Measurements from ENCODE around the gene CCDC57.

CCDC57 gene

DNA sequence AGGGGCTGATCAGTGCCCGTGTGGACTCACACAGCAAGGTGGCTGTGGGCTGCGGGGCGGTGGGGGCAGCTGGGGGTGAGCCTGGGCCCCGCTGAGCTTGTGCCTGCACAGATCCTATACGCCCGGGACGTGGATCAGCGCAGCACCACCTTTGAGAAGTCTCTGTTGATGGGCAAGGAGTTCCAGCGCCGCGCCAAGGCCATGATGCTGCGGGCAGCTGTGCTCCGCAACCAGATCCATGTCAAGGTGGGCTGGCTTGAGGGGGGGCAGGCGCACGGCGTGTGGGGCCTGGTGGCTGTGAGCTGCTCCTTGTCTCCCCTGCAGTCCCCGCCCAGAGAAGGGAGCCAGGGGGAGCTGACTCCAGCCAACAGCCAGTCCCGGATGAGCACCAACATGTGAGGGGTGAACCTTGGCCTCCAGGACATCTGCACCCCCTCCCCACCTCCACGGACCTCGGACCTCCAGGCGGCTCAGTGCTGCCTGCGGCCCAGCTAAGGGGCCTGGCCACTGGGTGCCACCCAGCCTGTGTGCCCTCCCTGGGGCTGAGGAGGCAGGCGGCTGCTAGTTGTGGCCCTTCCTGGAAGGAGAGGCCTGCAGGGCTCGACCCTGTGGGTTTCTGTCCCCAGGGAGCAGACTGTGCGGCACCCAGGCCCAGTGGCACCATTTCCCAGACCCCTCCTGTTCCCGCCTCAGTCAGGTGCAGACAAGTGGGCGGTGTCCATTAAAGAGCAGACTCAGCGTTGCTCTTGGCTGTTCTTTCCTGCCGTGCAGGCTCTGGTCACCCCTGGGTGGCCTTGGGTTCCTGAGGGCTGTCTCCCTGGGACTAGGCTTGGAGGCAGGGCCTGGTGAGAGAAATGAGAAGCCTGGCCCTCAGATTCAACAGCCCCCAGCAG lies 155.7 kb downstream of the CCDC57 start:
- DNase-seq, result no peak

DNA sequence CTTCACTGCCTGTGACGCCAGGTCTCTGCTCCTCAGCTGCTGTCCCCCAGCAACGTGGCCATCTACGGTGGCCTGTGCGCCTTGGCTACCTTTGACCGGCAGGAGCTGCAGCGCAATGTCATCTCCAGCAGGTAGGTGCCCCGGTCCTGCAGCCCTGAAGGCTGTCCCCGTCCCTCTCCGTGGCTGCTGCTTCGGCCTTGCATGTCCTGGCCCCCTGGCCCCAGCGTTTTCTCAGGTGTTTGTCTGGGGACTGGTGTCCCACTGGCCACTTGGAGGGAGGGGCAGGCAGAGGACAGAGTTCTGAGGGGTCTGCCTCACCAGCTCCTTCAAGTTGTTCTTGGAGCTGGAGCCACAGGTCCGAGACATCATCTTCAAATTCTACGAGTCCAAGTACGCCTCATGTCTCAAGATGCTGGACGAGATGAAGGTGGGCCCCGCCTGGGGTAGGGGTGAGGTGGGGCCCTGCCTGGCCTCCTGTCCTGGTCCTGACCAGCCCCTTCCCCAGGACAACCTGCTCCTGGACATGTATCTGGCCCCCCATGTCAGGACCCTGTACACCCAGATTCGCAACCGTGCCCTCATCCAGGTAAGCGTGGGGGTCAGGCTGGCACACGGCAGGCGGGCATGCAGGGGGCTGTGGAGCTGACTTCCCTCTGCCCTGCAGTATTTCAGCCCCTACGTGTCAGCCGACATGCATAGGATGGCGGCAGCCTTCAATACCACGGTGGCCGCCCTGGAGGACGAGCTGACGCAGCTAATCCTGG lies 156.5 kb downstream of the CCDC57 start:
- no peak for DNase-seq

DNA sequence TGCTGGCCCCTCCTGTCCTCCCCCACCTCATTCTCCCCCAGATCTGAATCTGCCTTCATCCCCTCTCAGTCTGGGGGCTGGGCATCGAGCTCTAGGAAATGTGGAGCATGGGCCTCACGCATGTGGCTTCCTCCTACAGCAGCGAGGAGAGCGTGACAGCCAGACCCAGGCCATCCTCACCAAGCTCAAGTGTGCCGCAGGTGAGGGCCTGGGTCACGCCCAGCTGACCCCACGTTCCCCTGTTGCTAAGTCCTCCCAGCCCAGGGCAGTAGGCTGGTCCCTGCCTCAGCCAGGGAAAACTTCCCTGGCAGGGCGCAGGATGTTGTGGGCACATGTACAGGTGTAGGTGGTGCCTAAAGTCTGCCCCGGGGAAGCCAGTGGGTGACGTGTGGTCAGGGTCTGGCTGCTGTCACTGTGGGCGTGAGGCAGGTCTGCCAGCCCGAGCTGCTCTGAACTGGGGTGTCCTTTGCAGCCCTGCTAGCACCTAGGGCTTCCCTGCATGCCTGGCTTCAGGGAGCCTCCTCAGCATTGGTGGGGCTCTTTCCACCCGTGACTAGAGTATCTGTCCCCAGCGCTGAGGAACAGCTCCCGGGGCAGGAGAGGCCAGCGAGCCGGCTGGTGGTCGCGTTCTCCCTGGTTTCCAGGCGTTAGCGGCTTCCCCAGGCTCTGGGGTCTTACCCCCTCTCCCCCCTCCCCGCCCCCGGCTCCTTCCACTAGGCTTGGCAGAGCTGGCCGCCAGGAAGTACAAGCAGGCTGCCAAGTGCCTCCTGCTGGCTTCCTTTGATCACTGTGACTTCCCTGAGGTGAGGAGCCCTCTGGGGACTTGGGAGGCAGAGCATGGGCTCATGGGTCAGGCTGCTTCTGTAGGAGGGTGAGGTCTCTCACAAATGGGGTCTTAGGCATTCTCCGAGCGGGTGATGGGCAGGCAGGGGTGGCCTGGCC lies 157.3 kb downstream of the CCDC57 start:
- DNase-seq, result no peak

- DNase-seq, result no peak
Observed at GRCh38 chr17:82054351-82055022, 158.2 kb downstream of the CCDC57 start.

- no peak for DNase-seq
Observed at GRCh38 chr17:82053556-82054263, 158.9 kb downstream of the CCDC57 start.

DNA sequence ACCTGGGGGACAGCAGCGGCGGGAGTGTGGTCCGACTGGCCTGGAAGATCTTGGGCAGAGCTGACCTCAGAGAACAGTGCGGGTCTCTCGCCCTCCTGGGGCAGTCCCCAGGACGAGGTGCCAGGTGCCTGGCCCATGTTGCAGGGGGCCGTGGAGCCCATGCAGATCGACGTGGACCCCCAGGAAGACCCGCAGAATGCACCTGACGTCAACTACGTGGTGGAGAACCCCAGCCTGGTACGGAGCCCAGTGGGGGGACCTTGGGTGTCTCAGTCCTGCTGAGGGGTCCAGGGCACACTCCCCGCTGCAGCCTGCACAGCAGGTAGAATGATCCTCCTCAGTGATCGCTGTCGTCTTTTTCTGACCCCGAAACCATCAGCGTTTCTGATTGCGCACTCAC lies 159.5 kb downstream of the CCDC57 start:
- no peak for DNase-seq

GRCh38 chr17:82052638-82053059 lies 160.0 kb downstream of the CCDC57 start:
- no peak for DNase-seq

GRCh38 chr17:82051776-82052637 lies 160.6 kb downstream of the CCDC57 start, which contains the start of the genes GPS1 and RFNG:
Gene GPS1, plus strand, starts transcription at chr17:82051898. Its CDS starts 34 bp downstream, at chr17:82051932.
Gene RFNG, minus strand, starts transcription at chr17:82051811. Its CDS starts 45 bp downstream, at chr17:82051766.
- peak; percentile 86 for DNase-seq
